HepG2 (cell line): ENCODE data around the gene ZNF302. TPM values are rescaled to one million over a fixed set of nuclear protein-coding genes. Genes with fewer than 3 reads are reported as not detected.

Source experiments
- CHD4 ChIP-seq: fragments of 200-600 bp; sonication (generic); IDR thresholded peaks from 2 replicates; pipeline ENCODE4 v1.7.0; 2017; ENCODE audit warnings: mild to moderate bottlenecking, low read length, borderline replicate concordance
- FOXK1 ChIP-seq: sonication (generic); formaldehyde crosslinking; IDR thresholded peaks from 2 replicates; pipeline ENCODE4 v1.4.0; 2020; ENCODE audit warnings: low read depth, missing genetic modification reagents, borderline replicate concordance
- HDAC2 ChIP-seq: sonication (generic); formaldehyde crosslinking; IDR thresholded peaks from 2 replicates; pipeline ENCODE4 v1.4.0; 2020; ENCODE audit warnings: missing genetic modification reagents
- KAT8 ChIP-seq: IDR thresholded peaks from 2 replicates; pipeline ENCODE4 v1.6.1; 2016; ENCODE audit warnings: missing genetic modification reagents, missing compliant biosample characterization
- NCOR1 ChIP-seq: fragments of 200-600 bp; sonication (generic); IDR thresholded peaks from 2 replicates; pipeline ENCODE4 v1.7.0; 2017; ENCODE audit warnings: antibody characterized with exemption, low read length, borderline replicate concordance
- ONECUT2 ChIP-seq: sonication (generic); formaldehyde crosslinking; IDR thresholded peaks from 2 replicates; pipeline ENCODE4 v1.4.0; 2020; ENCODE audit warnings: missing genetic modification reagents
- RARG ChIP-seq: sonication (generic); formaldehyde crosslinking; IDR thresholded peaks from 2 replicates; pipeline ENCODE4 v1.4.0; 2020; ENCODE audit warnings: low read depth, mild to moderate bottlenecking, missing genetic modification reagents
- SAP130 ChIP-seq: IDR thresholded peaks from 2 replicates; pipeline ENCODE4 v1.6.1; 2016; ENCODE audit warnings: low read depth
- SNAPC2 ChIP-seq: sonication (generic); formaldehyde crosslinking; IDR thresholded peaks from 2 replicates; pipeline ENCODE4 v1.8.1; 2022; ENCODE audit warnings: mild to moderate bottlenecking, missing genetic modification reagents
- ZFP36 ChIP-seq: fragments of 150-350 bp; IDR thresholded peaks from 2 replicates; pipeline ENCODE4 v1.6.1; 2018; ENCODE audit warnings: borderline replicate concordance, low read length, low read depth; ENCODE audit not compliant: partially characterized antibody
- ZNF160 ChIP-seq: sonication (generic); formaldehyde crosslinking; IDR thresholded peaks from 2 replicates; pipeline ENCODE4 v1.8.0; 2022; ENCODE audit warnings: mild to moderate bottlenecking, inconsistent platforms, missing genetic modification reagents
- ZNF619 ChIP-seq: sonication (generic); formaldehyde crosslinking; IDR thresholded peaks from 2 replicates; pipeline ENCODE4 v1.4.0; 2020; ENCODE audit warnings: mild to moderate bottlenecking, missing genetic modification reagents
- ZNF883 ChIP-seq: sonication (generic); formaldehyde crosslinking; IDR thresholded peaks from 2 replicates; pipeline ENCODE4 v1.5.1; 2020; ENCODE audit warnings: mild to moderate bottlenecking, missing genetic modification reagents; ENCODE audit errors: not compliant biosample characterization
- polyA plus RNA-seq, 8 experiments: library from polyadenylated mRNA; depleted of rRNA in 3 of 8; stranded (reverse) in 7 of 8; unstranded in 1 of 8; fragments of >200 nt; fragmentation: Illumina TruSeq in 4 of 8; extraction: Trizol in 4 of 8; gene quantifications; 2 replicates each; pipeline versions ENCODE4 v1.2.1 to v1.2.3, GENCODE V29; 2011 to 2016; ENCODE audit warnings: low read depth in 4 of 8, missing spikeins in 1 of 8, mixed read lengths in 1 of 8; ENCODE audit not compliant: insufficient read depth in 1 of 8
- total RNA-seq, 5 experiments: library from RNA; depleted of rRNA; stranded (reverse); fragments of >200 nt; fragmentation: Illumina TruSeq; extraction: Trizol; gene quantifications; 2 replicates each; pipeline ENCODE4 v1.2.3, GENCODE V29; 2016; ENCODE audit warnings: low read depth in 1 of 5
- TF ChIP-seq, protein P1 (sequence below): sonication (generic); formaldehyde crosslinking; IDR thresholded peaks from 2 replicates; pipeline ENCODE4 v1.5.1; 2020; ENCODE audit warnings: mild to moderate bottlenecking, missing genetic modification reagents, borderline replicate concordance
- TF ChIP-seq, protein P2 (sequence below): sonication (generic); formaldehyde crosslinking; IDR thresholded peaks from 2 replicates; pipeline ENCODE4 v1.4.0; 2020; ENCODE audit warnings: low read depth, mild to moderate bottlenecking, missing genetic modification reagents
- TF ChIP-seq, protein P3 (sequence below): IDR thresholded peaks from 2 replicates; pipeline ENCODE4 v1.6.1; 2016; ENCODE audit warnings: low read depth
- TF ChIP-seq, protein P4 (sequence below): sonication (generic); formaldehyde crosslinking; conservative IDR thresholded peaks from 2 replicates; pipeline ENCODE4 v1.4.0; 2020; ENCODE audit warnings: missing genetic modification reagents

The ZNF302 gene
- total and polyA plus RNA-seq, 2 of the 13 experiments (the other 11 are each of a cell fraction or from before 2014, with no cell fraction given), result not detected

DNA sequence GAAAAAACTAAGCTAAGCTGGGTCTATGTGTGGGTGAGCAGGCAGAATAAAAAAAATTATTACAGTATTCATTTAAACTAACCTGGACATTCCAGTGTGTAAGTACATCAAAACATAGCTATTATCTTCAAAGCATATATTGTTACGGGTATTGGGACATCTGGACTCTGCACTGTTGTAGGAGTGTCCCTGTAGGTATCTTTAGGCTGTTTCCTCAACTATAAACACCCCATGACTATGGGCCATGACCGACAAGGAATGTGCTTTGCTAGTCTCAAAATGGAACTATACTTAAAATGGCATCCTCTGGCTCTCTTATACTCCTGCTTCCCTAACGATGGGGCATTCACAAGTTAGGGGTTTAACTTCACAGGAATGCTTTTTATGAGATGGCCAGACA is 3.9 kb upstream of the ZNF302 start (continued):
- TF ChIP-seq, protein P1, sequence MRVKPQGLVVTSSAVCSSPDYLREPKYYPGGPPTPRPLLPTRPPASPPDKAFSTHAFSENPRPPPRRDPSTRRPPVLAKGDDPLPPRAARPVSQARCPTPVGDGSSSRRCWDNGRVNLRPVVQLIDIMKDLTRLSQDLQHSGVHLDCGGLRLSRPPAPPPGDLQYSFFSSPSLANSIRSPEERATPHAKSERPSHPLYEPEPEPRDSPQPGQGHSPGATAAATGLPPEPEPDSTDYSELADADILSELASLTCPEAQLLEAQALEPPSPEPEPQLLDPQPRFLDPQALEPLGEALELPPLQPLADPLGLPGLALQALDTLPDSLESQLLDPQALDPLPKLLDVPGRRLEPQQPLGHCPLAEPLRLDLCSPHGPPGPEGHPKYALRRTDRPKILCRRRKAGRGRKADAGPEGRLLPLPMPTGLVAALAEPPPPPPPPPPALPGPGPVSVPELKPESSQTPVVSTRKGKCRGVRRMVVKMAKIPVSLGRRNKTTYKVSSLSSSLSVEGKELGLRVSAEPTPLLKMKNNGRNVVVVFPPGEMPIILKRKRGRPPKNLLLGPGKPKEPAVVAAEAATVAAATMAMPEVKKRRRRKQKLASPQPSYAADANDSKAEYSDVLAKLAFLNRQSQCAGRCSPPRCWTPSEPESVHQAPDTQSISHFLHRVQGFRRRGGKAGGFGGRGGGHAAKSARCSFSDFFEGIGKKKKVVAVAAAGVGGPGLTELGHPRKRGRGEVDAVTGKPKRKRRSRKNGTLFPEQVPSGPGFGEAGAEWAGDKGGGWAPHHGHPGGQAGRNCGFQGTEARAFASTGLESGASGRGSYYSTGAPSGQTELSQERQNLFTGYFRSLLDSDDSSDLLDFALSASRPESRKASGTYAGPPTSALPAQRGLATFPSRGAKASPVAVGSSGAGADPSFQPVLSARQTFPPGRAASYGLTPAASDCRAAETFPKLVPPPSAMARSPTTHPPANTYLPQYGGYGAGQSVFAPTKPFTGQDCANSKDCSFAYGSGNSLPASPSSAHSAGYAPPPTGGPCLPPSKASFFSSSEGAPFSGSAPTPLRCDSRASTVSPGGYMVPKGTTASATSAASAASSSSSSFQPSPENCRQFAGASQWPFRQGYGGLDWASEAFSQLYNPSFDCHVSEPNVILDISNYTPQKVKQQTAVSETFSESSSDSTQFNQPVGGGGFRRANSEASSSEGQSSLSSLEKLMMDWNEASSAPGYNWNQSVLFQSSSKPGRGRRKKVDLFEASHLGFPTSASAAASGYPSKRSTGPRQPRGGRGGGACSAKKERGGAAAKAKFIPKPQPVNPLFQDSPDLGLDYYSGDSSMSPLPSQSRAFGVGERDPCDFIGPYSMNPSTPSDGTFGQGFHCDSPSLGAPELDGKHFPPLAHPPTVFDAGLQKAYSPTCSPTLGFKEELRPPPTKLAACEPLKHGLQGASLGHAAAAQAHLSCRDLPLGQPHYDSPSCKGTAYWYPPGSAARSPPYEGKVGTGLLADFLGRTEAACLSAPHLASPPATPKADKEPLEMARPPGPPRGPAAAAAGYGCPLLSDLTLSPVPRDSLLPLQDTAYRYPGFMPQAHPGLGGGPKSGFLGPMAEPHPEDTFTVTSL, result peak; percentile 79
- TF ChIP-seq FOXK1 (CRISPR knock-in tag) (peak; percentile 80; the same call in 1 of the 2 replicates), KAT8 (CRISPR knock-in tag) (peak; percentile 91), SAP130 (CRISPR knock-in tag) (peak; percentile 63), HDAC2 (CRISPR knock-in tag) (peak; percentile 75; the same call in 1 of the 2 replicates), ZNF619 (no peak), ZNF160 (CRISPR knock-in tag) (no peak), RARG (no peak), ONECUT2 (no peak), ZNF883 (CRISPR knock-in tag) (no peak), CHD4 (no peak), NCOR1 (peak; percentile 95), SNAPC2 (CRISPR knock-in tag) (no peak), ZFP36 (no peak)
- TF ChIP-seq, protein P2, sequence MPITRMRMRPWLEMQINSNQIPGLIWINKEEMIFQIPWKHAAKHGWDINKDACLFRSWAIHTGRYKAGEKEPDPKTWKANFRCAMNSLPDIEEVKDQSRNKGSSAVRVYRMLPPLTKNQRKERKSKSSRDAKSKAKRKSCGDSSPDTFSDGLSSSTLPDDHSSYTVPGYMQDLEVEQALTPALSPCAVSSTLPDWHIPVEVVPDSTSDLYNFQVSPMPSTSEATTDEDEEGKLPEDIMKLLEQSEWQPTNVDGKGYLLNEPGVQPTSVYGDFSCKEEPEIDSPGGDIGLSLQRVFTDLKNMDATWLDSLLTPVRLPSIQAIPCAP, result no peak
- TF ChIP-seq, protein P3, sequence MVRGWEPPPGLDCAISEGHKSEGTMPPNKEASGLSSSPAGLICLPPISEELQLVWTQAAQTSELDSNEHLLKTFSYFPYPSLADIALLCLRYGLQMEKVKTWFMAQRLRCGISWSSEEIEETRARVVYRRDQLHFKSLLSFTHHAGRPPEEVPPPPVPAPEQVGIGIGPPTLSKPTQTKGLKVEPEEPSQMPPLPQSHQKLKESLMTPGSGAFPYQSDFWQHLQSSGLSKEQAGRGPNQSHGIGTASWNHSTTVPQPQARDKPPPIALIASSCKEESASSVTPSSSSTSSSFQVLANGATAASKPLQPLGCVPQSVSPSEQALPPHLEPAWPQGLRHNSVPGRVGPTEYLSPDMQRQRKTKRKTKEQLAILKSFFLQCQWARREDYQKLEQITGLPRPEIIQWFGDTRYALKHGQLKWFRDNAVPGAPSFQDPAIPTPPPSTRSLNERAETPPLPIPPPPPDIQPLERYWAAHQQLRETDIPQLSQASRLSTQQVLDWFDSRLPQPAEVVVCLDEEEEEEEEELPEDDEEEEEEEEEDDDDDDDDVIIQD (CRISPR knock-in tag), result peak; percentile 83; the same call in 1 of the 2 replicates
- TF ChIP-seq, protein P4, sequence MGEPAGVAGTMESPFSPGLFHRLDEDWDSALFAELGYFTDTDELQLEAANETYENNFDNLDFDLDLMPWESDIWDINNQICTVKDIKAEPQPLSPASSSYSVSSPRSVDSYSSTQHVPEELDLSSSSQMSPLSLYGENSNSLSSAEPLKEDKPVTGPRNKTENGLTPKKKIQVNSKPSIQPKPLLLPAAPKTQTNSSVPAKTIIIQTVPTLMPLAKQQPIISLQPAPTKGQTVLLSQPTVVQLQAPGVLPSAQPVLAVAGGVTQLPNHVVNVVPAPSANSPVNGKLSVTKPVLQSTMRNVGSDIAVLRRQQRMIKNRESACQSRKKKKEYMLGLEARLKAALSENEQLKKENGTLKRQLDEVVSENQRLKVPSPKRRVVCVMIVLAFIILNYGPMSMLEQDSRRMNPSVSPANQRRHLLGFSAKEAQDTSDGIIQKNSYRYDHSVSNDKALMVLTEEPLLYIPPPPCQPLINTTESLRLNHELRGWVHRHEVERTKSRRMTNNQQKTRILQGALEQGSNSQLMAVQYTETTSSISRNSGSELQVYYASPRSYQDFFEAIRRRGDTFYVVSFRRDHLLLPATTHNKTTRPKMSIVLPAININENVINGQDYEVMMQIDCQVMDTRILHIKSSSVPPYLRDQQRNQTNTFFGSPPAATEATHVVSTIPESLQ (CRISPR knock-in tag), result no peak
